ENCODE measurements around the gene BAAT.

GRCh38 chr9:101375546-101375945 lies 9.3 kb downstream of the BAAT start:
- TF ChIP-seq CTCF (IDR thresholded peaks at IDR 0.05; ENCODE audit: low read depth, low read length) (no peak), EZH2phosphoT487 (IDR thresholded peaks at IDR 0.05; ENCODE audit: low read depth) (no peak)

All from OCI-LY3 (cell line).